GM21515 (cell line): Measurements from ENCODE around the gene MRPL50.

Experiments
- ATAC-seq: cut with Tn5 transposase; IDR thresholded peaks from one replicate; pipeline ENCODE4 v1.9.1; 2021; ENCODE audit not compliant: unreplicated experiment

The MRPL50 gene

GRCh38 chr9:101380295-101380694 lies 18.1 kb downstream of the MRPL50 start:
- no peak for ATAC-seq

- no peak for ATAC-seq
These were observed 22.1 kb downstream of the MRPL50 start for GRCh38 chr9:101376111-101376848.

- no peak for ATAC-seq
These were observed 22.9 kb downstream of the MRPL50 start for GRCh38 chr9:101375546-101375945.

- no peak for ATAC-seq
These were observed 25.9 kb downstream of the MRPL50 start for GRCh38 chr9:101372327-101373118.

GRCh38 chr9:101371813-101372212 lies 26.6 kb downstream of the MRPL50 start:
- no peak for ATAC-seq

- no peak for ATAC-seq
These were observed 28.4 kb downstream of the MRPL50 start for GRCh38 chr9:101369884-101370531.

- ATAC-seq = no peak
These were observed 29.1 kb downstream of the MRPL50 start for GRCh38 chr9:101369286-101369685.

- ATAC-seq = no peak
These were observed 31.1 kb downstream of the MRPL50 start for GRCh38 chr9:101367323-101367722.

GRCh38 chr9:101366038-101366756 lies 32.2 kb downstream of the MRPL50 start:
- ATAC-seq = no peak

- ATAC-seq = no peak
These were observed 33.2 kb downstream of the MRPL50 start for GRCh38 chr9:101365181-101365580.

- ATAC-seq = no peak
These were observed 36.0 kb downstream of the MRPL50 start for GRCh38 chr9:101362450-101362849.

- ATAC-seq = no peak
These were observed 37.8 kb downstream of the MRPL50 start for GRCh38 chr9:101360647-101361046.

- no peak for ATAC-seq
These were observed 38.7 kb downstream of the MRPL50 start for GRCh38 chr9:101359679-101360078.

GRCh38 chr9:101356619-101357018 lies 41.8 kb downstream of the MRPL50 start:
- ATAC-seq = no peak

- ATAC-seq = no peak
These were observed 43.4 kb downstream of the MRPL50 start for GRCh38 chr9:101354765-101355708.

GRCh38 chr9:101354143-101354764 lies 44.2 kb downstream of the MRPL50 start:
- ATAC-seq = no peak

- no peak for ATAC-seq
These were observed 44.7 kb downstream of the MRPL50 start for GRCh38 chr9:101353683-101354082.

- no peak for ATAC-seq
These were observed 45.4 kb downstream of the MRPL50 start for GRCh38 chr9:101352892-101353463.

- ATAC-seq = no peak
These were observed 48.1 kb downstream of the MRPL50 start for GRCh38 chr9:101350285-101350684.
